ENCODE data around the gene LRRC51.

DNA sequence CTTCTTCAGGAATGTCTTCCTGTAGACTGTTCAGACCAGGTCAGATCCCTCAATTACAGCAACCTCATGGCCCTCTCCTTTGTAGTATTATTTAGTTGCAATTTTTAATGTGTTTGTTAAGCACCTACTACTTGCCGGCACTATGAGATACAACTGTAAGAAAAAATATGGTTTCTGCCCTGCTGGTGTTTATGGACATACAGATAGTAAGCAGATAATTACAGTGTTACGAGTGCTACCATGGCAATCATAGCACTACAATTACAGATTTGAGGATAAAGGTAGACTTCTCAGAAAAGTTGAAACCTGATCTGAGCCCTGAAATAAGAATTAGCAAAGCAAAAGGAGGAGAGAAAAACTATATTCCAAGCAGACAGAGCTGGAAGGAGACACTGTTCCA lies 2.8 kb downstream of the LRRC51 start:
- TF ChIP-seq POLR2AphosphoS5 (IDR thresholded peaks at IDR 0.05; ENCODE audit: low read depth, low read length), result no peak
- no peak for TF ChIP-seq POLR2A (IDR thresholded peaks at IDR 0.05; ENCODE audit: low read depth, low read length)
- TF ChIP-seq SPI1 (IDR thresholded peaks at IDR 0.05; ENCODE audit: low read depth, low read length), result no peak
